Activated CD4-positive, alpha-beta T cell treated with anti-CD3 and anti-CD28 coated beads, Interleukin-2, amount 50 U/mL, for 24 hours (primary cell): Measurements from ENCODE around the gene ABCA8.
"Not testable (repeated sequence)": the region's sequence is repeated elsewhere in the genome, so short reads cannot be mapped to it uniquely, and the experiment has no call there.

Experiments used
- DNase-seq, 2 donors: peaks; one replicate each; pipeline ENCODE4 v3.0.0-alpha.2; 2020; ENCODE audit warnings: low read depth in 1 of 2, low spot score in 1 of 2

ABCA8 gene

GRCh38 chr17:68943812-68944182, 11.4 kb downstream of the ABCA8 start:
- not testable (repeated sequence) for DNase-seq

- DNase-seq: no peak
Observed at GRCh38 chr17:68943123-68943811, 11.9 kb downstream of the ABCA8 start.

- no peak for DNase-seq
Observed at GRCh38 chr17:68942389-68942788, 12.8 kb downstream of the ABCA8 start.

- no peak for DNase-seq
Observed at GRCh38 chr17:68941761-68942160, 13.4 kb downstream of the ABCA8 start.

GRCh38 chr17:68939195-68939594, 16.0 kb downstream of the ABCA8 start:
- DNase-seq: no peak

GRCh38 chr17:68937890-68938514, 17.2 kb downstream of the ABCA8 start:
- DNase-seq: no peak

GRCh38 chr17:68927516-68927915, 27.7 kb downstream of the ABCA8 start:
- no peak for DNase-seq

- DNase-seq: no peak
Observed at GRCh38 chr17:68924793-68925720, 30.1 kb downstream of the ABCA8 start.

GRCh38 chr17:68910789-68911431, 44.3 kb downstream of the ABCA8 start:
- DNase-seq: no peak

GRCh38 chr17:68910251-68910705, 44.9 kb downstream of the ABCA8 start:
- no peak for DNase-seq

- no peak for DNase-seq
Observed at GRCh38 chr17:68909066-68909465, 46.1 kb downstream of the ABCA8 start.

GRCh38 chr17:68908045-68908444, 47.1 kb downstream of the ABCA8 start:
- no peak for DNase-seq

GRCh38 chr17:68906638-68907037, 48.6 kb downstream of the ABCA8 start:
- DNase-seq: no peak

GRCh38 chr17:68903286-68903685, 51.9 kb downstream of the ABCA8 start:
- no peak for DNase-seq

- no peak for DNase-seq
Observed at GRCh38 chr17:68897557-68897956, 57.6 kb downstream of the ABCA8 start.

GRCh38 chr17:68892658-68893057, 62.5 kb downstream of the ABCA8 start:
- no peak for DNase-seq

- DNase-seq: no peak
Observed at GRCh38 chr17:68892193-68892592, 63.0 kb downstream of the ABCA8 start.

- DNase-seq: no peak
Observed at GRCh38 chr17:68886401-68886800, 68.8 kb downstream of the ABCA8 start.

GRCh38 chr17:68884888-68885287, 70.3 kb downstream of the ABCA8 start:
- DNase-seq: no peak

- no peak for DNase-seq
Observed at GRCh38 chr17:68878226-68878885, 76.8 kb downstream of the ABCA8 start.

GRCh38 chr17:68871447-68871846, 83.7 kb downstream of the ABCA8 start:
- DNase-seq: no peak
